Transverse colon (tissue), 4 donors: ENCODE measurements around the gene VAX1.

Source experiments
- EP300 ChIP-seq: sonication (generic); formaldehyde crosslinking; IDR thresholded peaks from one replicate; pipeline ENCODE4 v1.6.1; 2017; ENCODE audit warnings: antibody characterized with exemption, low read depth
- POLR2A ChIP-seq: fragments of 450-650 bp; IDR thresholded peaks from one replicate; pipeline ENCODE4 v1.6.1; 2016; ENCODE audit warnings: antibody characterized with exemption, mild to moderate bottlenecking, moderate library complexity
- POLR2AphosphoS5 ChIP-seq, 3 donors: sonication (generic); formaldehyde crosslinking; IDR thresholded peaks; one replicate each; pipeline ENCODE4 v1.6.1; 2016; ENCODE audit warnings: antibody characterized with exemption in 3 of 3
- TF ChIP-seq, protein P1 (sequence below), 5 experiments: fragments of 200-600 bp in 3 of 5; fragments of 450-650 bp in 2 of 5; sonication (generic) in 3 of 5; IDR thresholded peaks; 1 replicate in 2 of 5; 2 replicates in 3 of 5; pipeline ENCODE4 v1.5.1; 2016 to 2017; ENCODE audit warnings: antibody characterized with exemption in 5 of 5, inconsistent platforms in 3 of 5, mild to moderate bottlenecking in 2 of 5, moderate library complexity in 1 of 5

DNA sequence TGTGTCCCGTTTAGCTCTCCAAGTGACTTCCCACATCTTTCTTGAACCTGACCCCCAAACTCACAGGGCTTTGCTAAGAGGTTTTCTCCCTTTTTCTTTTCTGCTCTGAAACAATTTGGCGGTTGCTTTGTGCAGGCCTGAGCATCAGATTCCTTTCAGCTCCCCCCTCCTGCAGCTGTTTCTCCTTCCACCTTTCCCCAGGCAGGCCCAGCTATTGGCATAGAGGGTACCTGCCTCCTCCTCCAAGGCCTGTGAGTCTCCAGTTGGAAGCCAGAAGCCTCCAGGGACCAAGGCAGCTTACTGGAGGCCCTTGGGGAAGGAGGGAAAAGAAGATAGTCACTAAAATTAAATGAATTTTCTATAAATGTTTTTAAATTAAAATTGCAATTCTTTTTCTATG lies 7.7 kb downstream of the VAX1 start:
- no peak for TF ChIP-seq EP300
- TF ChIP-seq, protein P1, sequence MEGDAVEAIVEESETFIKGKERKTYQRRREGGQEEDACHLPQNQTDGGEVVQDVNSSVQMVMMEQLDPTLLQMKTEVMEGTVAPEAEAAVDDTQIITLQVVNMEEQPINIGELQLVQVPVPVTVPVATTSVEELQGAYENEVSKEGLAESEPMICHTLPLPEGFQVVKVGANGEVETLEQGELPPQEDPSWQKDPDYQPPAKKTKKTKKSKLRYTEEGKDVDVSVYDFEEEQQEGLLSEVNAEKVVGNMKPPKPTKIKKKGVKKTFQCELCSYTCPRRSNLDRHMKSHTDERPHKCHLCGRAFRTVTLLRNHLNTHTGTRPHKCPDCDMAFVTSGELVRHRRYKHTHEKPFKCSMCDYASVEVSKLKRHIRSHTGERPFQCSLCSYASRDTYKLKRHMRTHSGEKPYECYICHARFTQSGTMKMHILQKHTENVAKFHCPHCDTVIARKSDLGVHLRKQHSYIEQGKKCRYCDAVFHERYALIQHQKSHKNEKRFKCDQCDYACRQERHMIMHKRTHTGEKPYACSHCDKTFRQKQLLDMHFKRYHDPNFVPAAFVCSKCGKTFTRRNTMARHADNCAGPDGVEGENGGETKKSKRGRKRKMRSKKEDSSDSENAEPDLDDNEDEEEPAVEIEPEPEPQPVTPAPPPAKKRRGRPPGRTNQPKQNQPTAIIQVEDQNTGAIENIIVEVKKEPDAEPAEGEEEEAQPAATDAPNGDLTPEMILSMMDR (IDR thresholded peaks at IDR 0.05), result no peak
- TF ChIP-seq POLR2A, result no peak
- no peak for TF ChIP-seq POLR2AphosphoS5 (IDR thresholded peaks at IDR 0.05)
